HepG2 (cell line): ENCODE results near the gene CD248. TPM values are rescaled to one million over a fixed set of nuclear protein-coding genes. Genes with fewer than 3 reads are reported as not detected.

Source experiments
- AKAP8 ChIP-seq: sonication (generic); formaldehyde crosslinking; IDR thresholded peaks from 2 replicates; pipeline ENCODE4 v1.5.1; 2020; ENCODE audit warnings: mild to moderate bottlenecking, missing genetic modification reagents
- ARNT2 ChIP-seq: sonication (generic); formaldehyde crosslinking; IDR thresholded peaks from 2 replicates; pipeline ENCODE4 v1.8.0; 2022; ENCODE audit warnings: mild to moderate bottlenecking, low read depth, missing genetic modification reagents, moderate library complexity
- CENPBD1 ChIP-seq: sonication (generic); formaldehyde crosslinking; IDR thresholded peaks from 2 replicates; pipeline ENCODE4 v1.8.0; 2022; ENCODE audit warnings: missing genetic modification reagents, low read depth, mild to moderate bottlenecking, borderline replicate concordance
- IKZF5 ChIP-seq: IDR thresholded peaks from 2 replicates; pipeline ENCODE4 v1.6.1; 2018; ENCODE audit warnings: missing genetic modification reagents, mild to moderate bottlenecking, missing compliant biosample characterization
- KDM3A ChIP-seq: IDR thresholded peaks from 2 replicates; pipeline ENCODE4 v1.6.1; 2018; ENCODE audit warnings: low read depth, missing compliant biosample characterization
- KDM4B ChIP-seq: sonication (generic); formaldehyde crosslinking; IDR thresholded peaks from 2 replicates; pipeline ENCODE4 v1.4.0; 2020; ENCODE audit warnings: missing genetic modification reagents
- MATR3 ChIP-seq: sonication (generic); formaldehyde crosslinking; IDR thresholded peaks from 2 replicates; pipeline ENCODE4 v1.4.0; 2020; ENCODE audit warnings: missing genetic modification reagents
- NCOA1 ChIP-seq: sonication (generic); formaldehyde crosslinking; IDR thresholded peaks from 2 replicates; pipeline ENCODE4 v1.9.0; 2021; ENCODE audit warnings: missing genetic modification reagents
- NCOR1 ChIP-seq: fragments of 200-600 bp; sonication (generic); IDR thresholded peaks from 2 replicates; pipeline ENCODE4 v1.7.0; 2017; ENCODE audit warnings: antibody characterized with exemption, low read length, borderline replicate concordance
- SIN3A ChIP-seq: IDR thresholded peaks from 2 replicates; pipeline ENCODE4 v1.6.1; 2011; ENCODE audit warnings: low read depth, mild to moderate bottlenecking, control low read depth, low read length, borderline replicate concordance
- SMYD3 ChIP-seq: sonication (generic); formaldehyde crosslinking; IDR thresholded peaks from 2 replicates; pipeline ENCODE4 v1.8.1; 2023; ENCODE audit warnings: mild to moderate bottlenecking, missing genetic modification reagents
- ZBED4 ChIP-seq: sonication (generic); formaldehyde crosslinking; IDR thresholded peaks from 2 replicates; pipeline ENCODE4 v1.4.0; 2020; ENCODE audit warnings: missing genetic modification reagents, borderline replicate concordance
- ZBTB21 ChIP-seq: sonication (generic); formaldehyde crosslinking; IDR thresholded peaks from 2 replicates; pipeline ENCODE4 v1.4.0; 2020; ENCODE audit warnings: missing genetic modification reagents
- ZMYM4 ChIP-seq: sonication (generic); formaldehyde crosslinking; IDR thresholded peaks from 2 replicates; pipeline ENCODE4 v1.8.1; 2023; ENCODE audit warnings: mild to moderate bottlenecking, missing genetic modification reagents
- ZNF121 ChIP-seq: sonication (generic); formaldehyde crosslinking; IDR thresholded peaks from 2 replicates; pipeline ENCODE4 v1.5.0; 2020; ENCODE audit warnings: mild to moderate bottlenecking, missing genetic modification reagents
- polyA plus RNA-seq, 8 experiments: library from polyadenylated mRNA; depleted of rRNA in 3 of 8; stranded (reverse) in 7 of 8; unstranded in 1 of 8; fragments of >200 nt; fragmentation: Illumina TruSeq in 4 of 8; extraction: Trizol in 4 of 8; gene quantifications; 2 replicates each; pipeline versions ENCODE4 v1.2.1 to v1.2.3, GENCODE V29; 2011 to 2016; ENCODE audit warnings: low read depth in 4 of 8, missing spikeins in 1 of 8, mixed read lengths in 1 of 8; ENCODE audit not compliant: insufficient read depth in 1 of 8
- total RNA-seq, 5 experiments: library from RNA; depleted of rRNA; stranded (reverse); fragments of >200 nt; fragmentation: Illumina TruSeq; extraction: Trizol; gene quantifications; 2 replicates each; pipeline ENCODE4 v1.2.3, GENCODE V29; 2016; ENCODE audit warnings: low read depth in 1 of 5
- TF ChIP-seq, protein P1 (sequence below): sonication (generic); formaldehyde crosslinking; conservative IDR thresholded peaks from 2 replicates; pipeline ENCODE4 v1.8.0; 2022; ENCODE audit warnings: missing genetic modification reagents
- TF ChIP-seq, protein P2 (sequence below): fragments of 450-650 bp; IDR thresholded peaks from 2 replicates; pipeline ENCODE4 v1.6.1; 2017
- TF ChIP-seq, protein P3 (sequence below): sonication (generic); formaldehyde crosslinking; IDR thresholded peaks from 2 replicates; pipeline ENCODE4 v1.8.1; 2023; ENCODE audit warnings: mild to moderate bottlenecking, moderate library complexity, missing genetic modification reagents
- TF ChIP-seq, protein P4 (sequence below): sonication (generic); formaldehyde crosslinking; IDR thresholded peaks from 2 replicates; pipeline ENCODE4 v1.4.0; 2020; ENCODE audit warnings: mild to moderate bottlenecking, missing genetic modification reagents

Gene CD248
- total and polyA plus RNA-seq, 2 of the 13 experiments (the other 11 are each of a cell fraction or from before 2014, with no cell fraction given), result 0.25 to 0.35 TPM

GRCh38 chr11:66311965-66312548, 4.8 kb downstream of the CD248 start (continued):
- peak; percentile 47; the same call in 1 of the 2 replicates for TF ChIP-seq NCOR1
- TF ChIP-seq, protein P1, sequence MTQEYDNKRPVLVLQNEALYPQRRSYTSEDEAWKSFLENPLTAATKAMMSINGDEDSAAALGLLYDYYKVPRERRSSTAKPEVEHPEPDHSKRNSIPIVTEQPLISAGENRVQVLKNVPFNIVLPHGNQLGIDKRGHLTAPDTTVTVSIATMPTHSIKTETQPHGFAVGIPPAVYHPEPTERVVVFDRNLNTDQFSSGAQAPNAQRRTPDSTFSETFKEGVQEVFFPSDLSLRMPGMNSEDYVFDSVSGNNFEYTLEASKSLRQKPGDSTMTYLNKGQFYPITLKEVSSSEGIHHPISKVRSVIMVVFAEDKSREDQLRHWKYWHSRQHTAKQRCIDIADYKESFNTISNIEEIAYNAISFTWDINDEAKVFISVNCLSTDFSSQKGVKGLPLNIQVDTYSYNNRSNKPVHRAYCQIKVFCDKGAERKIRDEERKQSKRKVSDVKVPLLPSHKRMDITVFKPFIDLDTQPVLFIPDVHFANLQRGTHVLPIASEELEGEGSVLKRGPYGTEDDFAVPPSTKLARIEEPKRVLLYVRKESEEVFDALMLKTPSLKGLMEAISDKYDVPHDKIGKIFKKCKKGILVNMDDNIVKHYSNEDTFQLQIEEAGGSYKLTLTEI, result no peak
- TF ChIP-seq SIN3A, result no peak
- no peak for TF ChIP-seq AKAP8
- TF ChIP-seq, protein P2, sequence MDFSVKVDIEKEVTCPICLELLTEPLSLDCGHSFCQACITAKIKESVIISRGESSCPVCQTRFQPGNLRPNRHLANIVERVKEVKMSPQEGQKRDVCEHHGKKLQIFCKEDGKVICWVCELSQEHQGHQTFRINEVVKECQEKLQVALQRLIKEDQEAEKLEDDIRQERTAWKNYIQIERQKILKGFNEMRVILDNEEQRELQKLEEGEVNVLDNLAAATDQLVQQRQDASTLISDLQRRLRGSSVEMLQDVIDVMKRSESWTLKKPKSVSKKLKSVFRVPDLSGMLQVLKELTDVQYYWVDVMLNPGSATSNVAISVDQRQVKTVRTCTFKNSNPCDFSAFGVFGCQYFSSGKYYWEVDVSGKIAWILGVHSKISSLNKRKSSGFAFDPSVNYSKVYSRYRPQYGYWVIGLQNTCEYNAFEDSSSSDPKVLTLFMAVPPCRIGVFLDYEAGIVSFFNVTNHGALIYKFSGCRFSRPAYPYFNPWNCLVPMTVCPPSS, result no peak
- TF ChIP-seq KDM3A (CRISPR knock-in tag), result 0 out of 2 replicates have a peak, but pooled peaks have one; percentile 76
- TF ChIP-seq SMYD3 (CRISPR knock-in tag), result no peak
- TF ChIP-seq, protein P3, sequence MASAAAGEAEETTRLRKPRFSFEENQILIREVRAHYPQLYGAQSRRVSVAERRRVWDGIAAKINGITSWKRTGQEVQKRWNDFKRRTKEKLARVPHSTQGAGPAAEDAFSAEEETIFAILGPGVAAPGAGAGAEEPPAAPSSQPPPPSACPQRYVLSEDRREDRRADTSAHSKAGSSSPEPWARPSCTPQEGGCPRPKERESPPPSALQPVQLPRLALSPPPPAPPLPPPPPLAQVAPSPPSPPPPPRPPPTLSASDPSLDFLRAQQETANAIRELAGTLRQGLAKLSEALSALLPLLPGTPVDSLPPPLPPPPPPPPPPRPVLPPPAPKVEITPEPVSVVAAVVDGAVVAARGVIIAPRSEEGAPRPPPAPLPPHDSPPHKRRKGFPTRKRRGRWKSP (CRISPR knock-in tag), result peak; percentile 100
- peak; percentile 69; the same call in 1 of the 2 replicates for TF ChIP-seq ARNT2
- no peak for TF ChIP-seq KDM4B
- peak; percentile 76 for TF ChIP-seq IKZF5
- TF ChIP-seq ZBTB21 (CRISPR knock-in tag), result no peak
- peak; percentile 74; the same call in 1 of the 2 replicates for TF ChIP-seq ZBED4 (CRISPR knock-in tag)
- 0 out of 2 replicates have a peak, but pooled peaks have one; percentile 25 for TF ChIP-seq CENPBD1 (CRISPR knock-in tag)
- TF ChIP-seq NCOA1 (CRISPR knock-in tag), result no peak
- TF ChIP-seq MATR3 (CRISPR knock-in tag), result no peak
- TF ChIP-seq ZNF121 (CRISPR knock-in tag), result peak; percentile 58; the same call in 1 of the 2 replicates
- no peak for TF ChIP-seq ZMYM4 (CRISPR knock-in tag)
- TF ChIP-seq, protein P4, sequence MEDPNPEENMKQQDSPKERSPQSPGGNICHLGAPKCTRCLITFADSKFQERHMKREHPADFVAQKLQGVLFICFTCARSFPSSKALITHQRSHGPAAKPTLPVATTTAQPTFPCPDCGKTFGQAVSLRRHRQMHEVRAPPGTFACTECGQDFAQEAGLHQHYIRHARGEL, result no peak
